AG04450 (cell line): ENCODE data around the gene ZBTB39. TPM values are rescaled to one million over a fixed set of nuclear protein-coding genes. Genes with fewer than 3 reads are reported as not detected.

ENCODE experiments used
- CTCF ChIA-PET: fragments of 300-600, 350-600 bp; formaldehyde crosslinking; extraction: SDS; loops from one replicate; lab custom pipeline; 2022; ENCODE audit warnings: antibody characterized with exemption, inconsistent platforms; lab: Charles Lee
- POLR2A ChIA-PET: fragments of 350-600 bp; formaldehyde crosslinking; extraction: SDS; loops from one replicate; lab custom pipeline; 2021; ENCODE audit warnings: antibody characterized with exemption, inconsistent platforms; lab: Yijun Ruan, JAX
- DNase-seq: peaks from one replicate; pipeline ENCODE4 v3.0.0-alpha.2; 2011; ENCODE audit warnings: low read depth, low spot score
- H3K27ac ChIP-seq: one replicate; pipeline ENCODE4 v1.5.1; 2012; ENCODE audit warnings: low read depth, low read length, control low read depth
- H3K27me3 ChIP-seq: one replicate; pipeline ENCODE4 v1.6.0; 2012; ENCODE audit warnings: low read length; ENCODE audit not compliant: control insufficient read depth, insufficient read depth
- H3K4me3 ChIP-seq: 2 replicates; pipeline ENCODE4 v1.5.1; 2011; ENCODE audit warnings: mild to moderate bottlenecking, low read depth, low read length, control low read depth
- H3K9me3 ChIP-seq: 2 replicates; pipeline ENCODE4 v1.5.1; 2012; ENCODE audit warnings: low read length; ENCODE audit not compliant: control insufficient read depth, insufficient read depth
- polyA plus RNA-seq: library from polyadenylated mRNA; depleted of rRNA; stranded (reverse); fragments of >200 nt; gene quantifications from 2 replicates; pipeline ENCODE4 v1.2.3, GENCODE V29; 2011
- TF ChIP-seq, protein P1 (sequence below): IDR thresholded peaks from 2 replicates; pipeline ENCODE4 v1.5.1; 2011; ENCODE audit warnings: low read depth, low read length, control low read depth, inconsistent platforms

Gene ZBTB39
- polyA plus RNA-seq, 1 experiment = 6.4 TPM

GRCh38 chr12:56991319-56992246 lies 14.8 kb downstream of the ZBTB39 start:
- no peak for DNase-seq
- POLR2A ChIA-PET = no interaction called here

GRCh38 chr12:56990648-56991318 lies 15.6 kb downstream of the ZBTB39 start:
- peaks cover 5% of the 10 kb centered on the region for H3K27me3 ChIP-seq
- H3K27ac ChIP-seq = no peak overlapping the region
- ChIA-PET POLR2A (no interaction called here), CTCF (interaction anchor here (1.0 kb wide), 1 partner anchor 11 kb away, joined by 3 read pairs; no protein-coding TSS in a partner anchor)
- TF ChIP-seq, protein P1, sequence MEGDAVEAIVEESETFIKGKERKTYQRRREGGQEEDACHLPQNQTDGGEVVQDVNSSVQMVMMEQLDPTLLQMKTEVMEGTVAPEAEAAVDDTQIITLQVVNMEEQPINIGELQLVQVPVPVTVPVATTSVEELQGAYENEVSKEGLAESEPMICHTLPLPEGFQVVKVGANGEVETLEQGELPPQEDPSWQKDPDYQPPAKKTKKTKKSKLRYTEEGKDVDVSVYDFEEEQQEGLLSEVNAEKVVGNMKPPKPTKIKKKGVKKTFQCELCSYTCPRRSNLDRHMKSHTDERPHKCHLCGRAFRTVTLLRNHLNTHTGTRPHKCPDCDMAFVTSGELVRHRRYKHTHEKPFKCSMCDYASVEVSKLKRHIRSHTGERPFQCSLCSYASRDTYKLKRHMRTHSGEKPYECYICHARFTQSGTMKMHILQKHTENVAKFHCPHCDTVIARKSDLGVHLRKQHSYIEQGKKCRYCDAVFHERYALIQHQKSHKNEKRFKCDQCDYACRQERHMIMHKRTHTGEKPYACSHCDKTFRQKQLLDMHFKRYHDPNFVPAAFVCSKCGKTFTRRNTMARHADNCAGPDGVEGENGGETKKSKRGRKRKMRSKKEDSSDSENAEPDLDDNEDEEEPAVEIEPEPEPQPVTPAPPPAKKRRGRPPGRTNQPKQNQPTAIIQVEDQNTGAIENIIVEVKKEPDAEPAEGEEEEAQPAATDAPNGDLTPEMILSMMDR = no peak
- no peaks in the 10 kb centered on the region for H3K9me3 ChIP-seq
- no peak for DNase-seq
- H3K4me3 ChIP-seq = no peak overlapping the region

More at GRCh38 chr12:56991319-56992246, 14.8 kb downstream of the ZBTB39 start:
- CTCF ChIA-PET = interaction anchor here (1.0 to 2.7 kb wide), 3 partner anchors 10 to 234 kb away, joined by 3 to 17 read pairs (median 4); no protein-coding TSS in a partner anchor
- no peaks in the 10 kb centered on the region for H3K9me3 ChIP-seq
- no peak overlapping the region for H3K27ac ChIP-seq
- no peak overlapping the region for H3K4me3 ChIP-seq
- TF ChIP-seq, protein P1 = no peak
- H3K27me3 ChIP-seq = peaks cover 5% of the 10 kb centered on the region

DNA sequence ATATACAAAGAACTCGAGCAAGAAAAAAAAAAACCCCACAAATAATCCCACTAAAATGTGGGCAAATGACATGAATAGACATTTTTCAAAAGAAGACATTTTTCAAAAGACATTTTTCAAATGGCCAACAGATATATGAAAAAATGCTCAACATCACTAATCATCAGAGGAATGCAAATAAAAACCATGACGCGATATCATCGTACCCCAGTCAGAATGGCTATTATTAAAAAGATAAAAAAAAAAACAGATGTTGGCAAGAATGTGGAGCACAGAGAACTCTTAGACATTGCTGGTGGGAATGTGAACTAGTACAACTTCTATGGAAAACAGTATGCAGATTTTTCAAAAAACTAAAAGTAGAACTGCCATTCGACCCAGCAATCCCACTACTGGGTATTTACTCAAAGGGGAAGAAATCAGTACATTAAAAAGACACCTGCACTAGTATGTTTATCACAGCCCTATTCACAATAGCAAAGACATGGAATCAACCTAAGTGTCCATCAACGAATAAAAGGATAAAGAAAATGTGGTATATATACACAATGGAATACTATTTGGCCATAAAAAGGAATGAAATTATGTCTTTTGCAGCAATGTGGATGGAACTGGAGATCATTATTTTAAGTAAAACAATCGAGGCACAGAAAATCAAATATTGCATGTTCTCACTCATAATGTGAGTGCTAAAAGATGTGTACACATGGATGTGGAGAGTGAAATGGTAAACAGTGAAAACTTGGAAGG lies 16.3 kb downstream of the ZBTB39 start:
- Histone ChIP-seq H3K27ac (no peak overlapping the region), H3K27me3 (peaks cover 5% of the 10 kb centered on the region), H3K9me3 (no peaks in the 10 kb centered on the region), H3K4me3 (no peak overlapping the region)
- TF ChIP-seq, protein P1 = no peak
- ChIA-PET CTCF (interaction anchor here (1.0 to 4.3 kb wide), 4 partner anchors 12 to 231 kb away, joined by 3 to 66 read pairs (median 34); partner anchors contain the start of gene HSD17B6), POLR2A (no interaction called here)
- DNase-seq = no peak

DNA sequence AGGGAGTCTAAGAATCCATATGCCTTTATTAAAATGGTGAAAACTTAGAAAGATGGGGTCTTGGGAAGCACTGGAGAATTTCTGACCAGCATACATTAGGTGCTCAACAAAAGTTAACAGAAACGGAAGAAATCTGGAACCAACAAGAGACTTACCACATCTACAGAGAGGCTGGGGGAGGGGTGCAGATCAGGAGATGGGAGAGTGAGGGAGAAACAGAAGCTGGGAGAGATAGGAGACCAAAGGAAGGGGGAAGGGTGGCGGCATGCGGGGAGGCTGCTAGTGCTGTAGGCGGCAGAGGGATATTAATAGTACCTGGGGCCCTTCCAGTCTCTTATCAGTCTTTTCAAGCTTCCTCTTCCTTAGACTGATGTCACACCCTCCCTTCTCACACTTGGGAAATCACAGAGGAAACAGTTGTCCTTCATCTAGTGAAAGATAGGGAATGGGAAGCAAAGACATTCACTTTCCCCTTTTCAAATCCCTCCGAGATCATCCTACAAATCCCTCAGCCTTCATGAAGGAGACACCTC lies 18.1 kb downstream of the ZBTB39 start:
- Histone ChIP-seq H3K9me3 (no peaks in the 10 kb centered on the region), H3K27me3 (peaks cover 5% of the 10 kb centered on the region), H3K4me3 (no peak overlapping the region), H3K27ac (no peak overlapping the region)
- TF ChIP-seq, protein P1 = no peak
- POLR2A ChIA-PET = no interaction called here
- CTCF ChIA-PET = interaction anchor here (0.7 to 4.3 kb wide), 17 partner anchors 9 to 432 kb away, joined by 3 to 66 read pairs (median 5); partner anchors contain the start of gene HSD17B6
- DNase-seq = no peak
